H1 (cell line): Measurements from ENCODE around the gene CPXM2. TPM values are rescaled to one million over a fixed set of nuclear protein-coding genes. Genes with fewer than 3 reads are reported as not detected.

ENCODE experiments used
- CTCF ChIA-PET: fragments of 300-600 bp; sonication (Branson Sonifier 250); formaldehyde crosslinking; loops from one replicate; lab custom pipeline; 2021; ENCODE audit not compliant: partially characterized antibody; lab: Charles Lee
- POLR2A ChIA-PET: fragments of 300-600 bp; sonication (Branson Sonifier 250); formaldehyde crosslinking; loops from one replicate; lab custom pipeline; 2021; ENCODE audit warnings: inconsistent platforms; ENCODE audit not compliant: partially characterized antibody; lab: Charles Lee
- DNase-seq, 2 experiments: peaks; one replicate each; pipeline versions ENCODE4 v3.0.0 to v3.0.0-alpha.2; 2010 to 2022; ENCODE audit warnings: low spot score in 2 of 2, low read depth in 1 of 2, mixed read lengths in 1 of 2
- FAIRE-seq: peaks from 2 replicates; lab custom pipeline; 2011; peaks lifted over from hg19 to GRCh38; lab: Jason Lieb, UNC
- H2AFZ ChIP-seq: 2 replicates; pipeline ENCODE4 v1.8.1; 2012; ENCODE audit warnings: low read length, inconsistent platforms
- H2AK5ac ChIP-seq: 2 replicates; pipeline ENCODE4 v1.6.1; 2013; ENCODE audit warnings: low read depth, low read length
- H2BK120ac ChIP-seq: replicated peaks from 2 replicates; pipeline ENCODE3; 2013; ENCODE audit warnings: low read depth, low read length, inconsistent platforms
- H2BK12ac ChIP-seq: 2 replicates; pipeline ENCODE4 v1.6.1; 2013; ENCODE audit warnings: low read depth, low read length
- H2BK15ac ChIP-seq: 2 replicates; pipeline ENCODE4 v1.6.1; 2013; ENCODE audit warnings: low read length
- H2BK20ac ChIP-seq: 2 replicates; pipeline ENCODE4 v1.6.1; 2013; ENCODE audit warnings: low read length
- H2BK5ac ChIP-seq: 2 replicates; pipeline ENCODE4 v1.6.1; 2013; ENCODE audit warnings: low read depth, low read length
- H3K14ac ChIP-seq: 2 replicates; pipeline ENCODE4 v1.6.1; 2013; ENCODE audit warnings: inconsistent platforms; ENCODE audit not compliant: insufficient read length
- H3K18ac ChIP-seq: 2 replicates; pipeline ENCODE4 v1.6.1; 2013; ENCODE audit warnings: low read length; ENCODE audit errors: extremely low read depth
- H3K23ac ChIP-seq: 2 replicates; pipeline ENCODE4 v1.6.1; 2013; ENCODE audit warnings: inconsistent platforms; ENCODE audit not compliant: insufficient read length
- H3K23me2 ChIP-seq: 2 replicates; pipeline ENCODE4 v1.6.1; 2013; ENCODE audit warnings: low read depth, low read length
- H3K27ac ChIP-seq: 2 replicates; pipeline ENCODE4 v1.6.1; 2011; ENCODE audit warnings: low read depth, low read length, inconsistent platforms
- H3K27me3 ChIP-seq, 4 experiments: replicated peaks in 1 of 4; 1 replicate in 1 of 4; 2 replicates in 3 of 4; pipeline versions ENCODE4 v1.6.1 to v1.8.1; 2011 to 2013; ENCODE audit warnings: low read length in 3 of 4, mild to moderate bottlenecking in 3 of 4, inconsistent platforms in 2 of 4, mixed read lengths in 2 of 4, moderate library complexity in 1 of 4; ENCODE audit not compliant: control insufficient read depth in 3 of 4, insufficient read depth in 3 of 4; ENCODE audit errors: extremely low read depth in 1 of 4
- H3K36me3 ChIP-seq, 4 experiments: 2 replicates each; pipeline versions ENCODE4 v1.6.1 to v1.8.1; 2011 to 2013; ENCODE audit warnings: mild to moderate bottlenecking in 4 of 4, low read length in 3 of 4, moderate library complexity in 2 of 4, control low read depth in 1 of 4, inconsistent platforms in 1 of 4; ENCODE audit not compliant: insufficient read depth in 4 of 4, control insufficient read depth in 2 of 4
- H3K4ac ChIP-seq: replicated peaks from 2 replicates; pipeline ENCODE3; 2013; ENCODE audit warnings: low read length, low read depth, mixed read lengths, inconsistent platforms; ENCODE audit not compliant: insufficient read length
- H3K4me1 ChIP-seq, 4 experiments: replicated peaks in 1 of 4; 1 replicate in 1 of 4; 2 replicates in 3 of 4; pipeline versions ENCODE4 v1.6.1 to v1.8.1; 2011 to 2013; ENCODE audit warnings: low read length in 3 of 4, inconsistent platforms in 2 of 4, mixed read lengths in 1 of 4; ENCODE audit not compliant: insufficient read depth in 4 of 4, control insufficient read depth in 3 of 4
- H3K4me2 ChIP-seq, 2 experiments: 2 replicates each; pipeline versions ENCODE4 v1.6.1 to v1.8.1; 2011 to 2013; ENCODE audit warnings: low read depth in 2 of 2, low read length in 2 of 2, control low read depth in 1 of 2, inconsistent platforms in 1 of 2, mild to moderate bottlenecking in 1 of 2; ENCODE audit not compliant: insufficient read depth in 1 of 2
- H3K4me3 ChIP-seq, 4 experiments: fragments of 200-600, 300-600 bp in 1 of 4; sonication (generic), shearing (Covaris generic), sonication (Bioruptor Twin) in 1 of 4; 2 replicates each; pipeline versions ENCODE4 v1.5.1 to v1.8.1; 2011 to 2016; ENCODE audit warnings: low read length in 4 of 4, low read depth in 3 of 4, control low read depth in 2 of 4, inconsistent platforms in 2 of 4, mild to moderate bottlenecking in 2 of 4, mixed read lengths in 1 of 4, moderate library complexity in 1 of 4; ENCODE audit not compliant: insufficient read depth in 2 of 4; ENCODE audit errors: extremely low read depth in 1 of 4
- H3K56ac ChIP-seq: replicated peaks from 2 replicates; pipeline ENCODE3; 2013; ENCODE audit warnings: low read depth, mild to moderate bottlenecking, mixed read lengths, low read length, inconsistent platforms; ENCODE audit not compliant: insufficient read length
- H3K79me1 ChIP-seq: 2 replicates; pipeline ENCODE4 v1.6.1; 2013; ENCODE audit warnings: low read depth, low read length, control low read depth
- H3K79me2 ChIP-seq, 2 experiments: 2 replicates each; pipeline versions ENCODE4 v1.6.1 to v1.8.1; 2012 to 2013; ENCODE audit warnings: low read length in 2 of 2, mild to moderate bottlenecking in 2 of 2, inconsistent platforms in 1 of 2; ENCODE audit not compliant: insufficient read depth in 2 of 2, control insufficient read depth in 1 of 2
- H3K9ac ChIP-seq, 4 experiments: replicated peaks in 1 of 4; 1 replicate in 1 of 4; 2 replicates in 3 of 4; pipeline versions ENCODE4 v1.6.1 to v1.8.1; 2011 to 2013; ENCODE audit warnings: low read depth in 3 of 4, low read length in 3 of 4, control low read depth in 2 of 4, mild to moderate bottlenecking in 2 of 4, moderate library complexity in 2 of 4, inconsistent platforms in 1 of 4; ENCODE audit errors: extremely low read depth in 1 of 4
- H3K9me3 ChIP-seq, 2 experiments: 2 replicates each; pipeline versions ENCODE4 v1.6.1 to v1.8.1; 2012 to 2013; ENCODE audit warnings: mild to moderate bottlenecking in 2 of 2, moderate library complexity in 2 of 2, control low read depth in 1 of 2, inconsistent platforms in 1 of 2, low read depth in 1 of 2, low read length in 1 of 2, mixed read lengths in 1 of 2; ENCODE audit not compliant: insufficient read depth in 2 of 2
- H4K20me1 ChIP-seq, 2 experiments: replicated peaks in 1 of 2; 2 replicates each; pipeline versions ENCODE3 to v1.8.1; 2011 to 2013; ENCODE audit warnings: inconsistent platforms in 2 of 2, low read length in 2 of 2, mild to moderate bottlenecking in 1 of 2; ENCODE audit not compliant: insufficient read depth in 2 of 2, control insufficient read depth in 1 of 2
- H4K5ac ChIP-seq: 2 replicates; pipeline ENCODE4 v1.6.1; 2013; ENCODE audit warnings: low read length, low read depth, mixed read lengths, inconsistent platforms; ENCODE audit not compliant: insufficient read length
- H4K8ac ChIP-seq: 2 replicates; pipeline ENCODE4 v1.8.0; 2013; ENCODE audit warnings: mild to moderate bottlenecking, moderate library complexity, low read length, inconsistent platforms; ENCODE audit not compliant: insufficient read depth; ENCODE audit errors: extremely low read depth
- H4K91ac ChIP-seq: replicated peaks from 2 replicates; pipeline ENCODE3; 2013; ENCODE audit warnings: low read length, mixed read lengths, inconsistent platforms; ENCODE audit not compliant: insufficient read length
- BCL11A ChIP-seq, 2 experiments: IDR thresholded peaks; one replicate each; pipeline ENCODE4 v1.6.1; 2011; ENCODE audit warnings: low read depth in 2 of 2, low read length in 2 of 2, mild to moderate bottlenecking in 2 of 2
- FOSL1 ChIP-seq: IDR thresholded peaks from 2 replicates; pipeline ENCODE4 v1.6.1; 2011; ENCODE audit warnings: mild to moderate bottlenecking, low read depth, low read length, moderate library complexity; ENCODE audit not compliant: insufficient read depth
- POLR2A ChIP-seq, 2 experiments: IDR thresholded peaks; 1 replicate in 1 of 2; 2 replicates in 1 of 2; pipeline ENCODE4 v1.6.1; 2011; ENCODE audit warnings: low read depth in 2 of 2, low read length in 2 of 2, mild to moderate bottlenecking in 2 of 2; ENCODE audit errors: control extremely low read depth in 1 of 2
- SUZ12 ChIP-seq: fragments of 200-600 bp; sonication (generic); IDR thresholded peaks from 2 replicates; pipeline ENCODE4 v1.6.1; 2012; ENCODE audit warnings: mild to moderate bottlenecking, inconsistent platforms, low read length, moderate library complexity, mixed read lengths
- WGBS, 2 experiments: shearing (Covaris generic) in 1 of 2; methylation state at CpG; one replicate each; pipeline versions ENCODE4 v1.1.6 to v1.1.7; 2013 to 2015; ENCODE audit warnings: low lambda C conversion rate in 2 of 2, mixed read lengths in 2 of 2, inconsistent platforms in 1 of 2, low coverage in 1 of 2, missing lambda C conversion rate in 1 of 2; ENCODE audit not compliant: insufficient replicate concordance in 2 of 2, insufficient coverage in 1 of 2, insufficient read length in 1 of 2; ENCODE audit errors: extremely low coverage in 1 of 2, missing lambda C conversion rate in 1 of 2; 5-methylcytosine and 5-hydroxymethylcytosine counted together
- polyA plus RNA-seq, 7 experiments: library from polyadenylated mRNA; depleted of rRNA in 3 of 7; stranded (reverse) in 5 of 7; unstranded in 2 of 7; fragments of >200 nt in 5 of 7; fragments of 200-250 nt in 2 of 7; gene quantifications; 1 replicate in 5 of 7; 2 replicates in 1 of 7; 4 replicates in 1 of 7; pipeline versions ENCODE4 v1.2.1 to v1.2.3, GENCODE V29; 2011 to 2013; ENCODE audit warnings: missing spikeins in 2 of 7, mixed read lengths in 2 of 7
- total RNA-seq: library from RNA; stranded (reverse); fragmentation: NEBNext Ultra II Directional; extraction: Animal tissue kit (Norgen Biotek cat#: 25700); gene quantifications from 2 replicates; pipeline ENCODE4 v1.2.1, GENCODE V29; 2021

CPXM2 gene
- total and polyA plus RNA-seq, 2 of the 8 experiments (the other 6 are each of a cell fraction or from before 2014, with no cell fraction given): 2.4 to 2.9 TPM

- Histone ChIP-seq H3K4me1 (peaks cover 0 to 4% (median 0%) of the 10 kb centered on the region in 4 experiments; a peak in 2 of 7 replicates), H3K23ac (no peak overlapping the region), H2BK20ac (no peak overlapping the region), H4K8ac (no peak overlapping the region), H3K23me2 (no peaks in the 10 kb centered on the region), H3K4me2 (no peak overlapping the region), H3K4me3 (no peak overlapping the region), H3K4ac (no peak overlapping the region), H3K27ac (no peak overlapping the region), H3K36me3 (no peaks in the 10 kb centered on the region), H3K9ac (no peak overlapping the region), H2BK15ac (no peak overlapping the region), H2BK12ac (no peak overlapping the region), H2BK120ac (no peak overlapping the region), H3K18ac (no peak overlapping the region), H3K79me2 (no peaks in the 10 kb centered on the region), H3K79me1 (no peaks in the 10 kb centered on the region), H3K27me3 (no peaks in the 10 kb centered on the region), H3K14ac (no peak overlapping the region), H3K56ac (no peak overlapping the region), H2BK5ac (no peak overlapping the region), H2AK5ac (no peak overlapping the region), H4K5ac (no peak overlapping the region), H2AFZ (no peak overlapping the region), H3K9me3 (0 out of 4 replicates have a peak, but pooled peaks cover 0 to under 1% of the 10 kb centered on the region in 2 experiments), H4K20me1 (no peaks in the 10 kb centered on the region), H4K91ac (no peak overlapping the region)
- DNase-seq (no peak), FAIRE-seq (no peak)
- CTCF ChIA-PET: interaction anchor here (0.6 to 1.4 kb wide), 3 partner anchors 25 to 97 kb away, joined by 3 to 5 read pairs (median 3); no protein-coding TSS in a partner anchor
- TF ChIP-seq BCL11A (IDR thresholded peaks at IDR 0.05; ENCODE audit: low read depth in 2 of 2, low read length in 2 of 2): no peak
- TF ChIP-seq SUZ12: no peak
- TF ChIP-seq POLR2A (IDR thresholded peaks at IDR 0.05; ENCODE audit: control extremely low read depth in 1 of 2, low read depth in 2 of 2, low read length in 2 of 2): no peak
- no peak for TF ChIP-seq FOSL1
- POLR2A ChIA-PET: interaction anchor here (0.7 kb wide), 1 partner anchor 1251 kb away, joined by 3 read pairs; no protein-coding TSS in a partner anchor
- WGBS, 2 experiments: 91% methylated on average over 4 of the region's 4 CpGs; no CpG with 5 or more reads in 1 of the 2 experiments
Measured at GRCh38 chr10:123840714-123841113, 50.9 kb downstream of the CPXM2 start.
